Loucy (cell line): ENCODE measurements around the gene THADA.

Source experiments
- H2AFZ ChIP-seq: fragments of 200-600 bp; sonication (generic); 2 replicates; pipeline ENCODE4 v1.6.0; 2016; ENCODE audit warnings: antibody characterized with exemption, mild to moderate bottlenecking, low read length, moderate library complexity
- H3F3A ChIP-seq: fragments of 200-600 bp; 2 replicates; pipeline ENCODE4 v1.6.0; 2016; ENCODE audit warnings: antibody characterized with exemption, low read depth, mild to moderate bottlenecking
- H3K27me3 ChIP-seq: fragments of 200-600 bp; sonication (generic); 2 replicates; pipeline ENCODE4 v1.6.1; 2014; ENCODE audit warnings: low read length, mild to moderate bottlenecking; ENCODE audit not compliant: insufficient read depth, poor library complexity, severe bottlenecking
- H3K36me3 ChIP-seq: fragments of 200-600 bp; sonication (generic); 2 replicates; pipeline ENCODE4 v1.6.1; 2016; ENCODE audit warnings: low read length; ENCODE audit not compliant: insufficient read depth
- H3K4me1 ChIP-seq: fragments of 200-600 bp; sonication (generic); 2 replicates; pipeline ENCODE4 v1.5.1; 2014; ENCODE audit warnings: low read length, mild to moderate bottlenecking; ENCODE audit not compliant: insufficient read depth, poor library complexity, severe bottlenecking
- H3K4me2 ChIP-seq: fragments of 200-600 bp; sonication (generic); 2 replicates; pipeline ENCODE4 v1.6.0; 2014; ENCODE audit warnings: antibody characterized with exemption, low read length, low read depth, mild to moderate bottlenecking; ENCODE audit not compliant: poor library complexity, severe bottlenecking
- H3K4me3 ChIP-seq: fragments of 200-600 bp; sonication (generic); 2 replicates; pipeline ENCODE4 v1.5.1; 2014; ENCODE audit warnings: low read length, mild to moderate bottlenecking, mixed read lengths; ENCODE audit not compliant: poor library complexity, severe bottlenecking
- H3K79me2 ChIP-seq: fragments of 200-600 bp; sonication (generic); 2 replicates; pipeline ENCODE4 v1.6.1; 2014; ENCODE audit warnings: low read length; ENCODE audit not compliant: insufficient read depth
- H3K9ac ChIP-seq: fragments of 200-600 bp; sonication (generic); 2 replicates; pipeline ENCODE4 v1.6.0; 2014; ENCODE audit warnings: mild to moderate bottlenecking, low read depth, low read length, moderate library complexity; ENCODE audit not compliant: poor library complexity, severe bottlenecking
- H3K9me2 ChIP-seq: fragments of 200-600 bp; sonication (generic); replicated peaks from 2 replicates; pipeline ENCODE4 v1.6.1; 2016; ENCODE audit warnings: low read depth, low read length, mixed read lengths
- H3K9me3 ChIP-seq: fragments of 200-600 bp; sonication (generic); 2 replicates; pipeline ENCODE4 v1.6.1; 2014; ENCODE audit warnings: mild to moderate bottlenecking, antibody characterized with exemption, low read length, low read depth; ENCODE audit not compliant: insufficient read depth
- H4K20me1 ChIP-seq: fragments of 200-600 bp; sonication (generic); 2 replicates; pipeline ENCODE4 v1.6.0; 2014; ENCODE audit warnings: antibody characterized with exemption, low read length, mild to moderate bottlenecking; ENCODE audit not compliant: insufficient read depth, poor library complexity, severe bottlenecking
- CTCF ChIP-seq: fragments of 200-600 bp; sonication (generic); conservative IDR thresholded peaks from 2 replicates; pipeline ENCODE4 v1.5.1; 2014; ENCODE audit warnings: mild to moderate bottlenecking, antibody characterized with exemption, low read length
- EZH2phosphoT487 ChIP-seq: fragments of 200-600 bp; IDR thresholded peaks from 2 replicates; pipeline ENCODE4 v1.6.1; 2018; ENCODE audit warnings: antibody characterized with exemption, mild to moderate bottlenecking, moderate library complexity, borderline replicate concordance

THADA gene

GRCh38 chr2:43302961-43303494, 292.8 kb downstream of the THADA start:
- Histone ChIP-seq H2AFZ (no peak overlapping the region), H3K4me3 (no peak overlapping the region), H3K4me1 (no peaks in the 10 kb centered on the region), H4K20me1 (no peaks in the 10 kb centered on the region), H3K9me2 (no peaks in the 10 kb centered on the region), H3K9me3 (no peaks in the 10 kb centered on the region), H3K36me3 (no peaks in the 10 kb centered on the region), H3F3A (no peaks in the 10 kb centered on the region), H3K4me2 (no peak overlapping the region), H3K79me2 (no peaks in the 10 kb centered on the region), H3K27me3 (no peaks in the 10 kb centered on the region), H3K9ac (no peak overlapping the region)
- TF ChIP-seq EZH2phosphoT487 (no peak), CTCF (no peak)

GRCh38 chr2:43302182-43302960, 293.5 kb downstream of the THADA start:
- H3K27me3 ChIP-seq, result no peaks in the 10 kb centered on the region
- no peaks in the 10 kb centered on the region for H3K9me3 ChIP-seq
- H3K9ac ChIP-seq, result no peak overlapping the region
- H4K20me1 ChIP-seq, result no peaks in the 10 kb centered on the region
- H3K4me1 ChIP-seq, result no peaks in the 10 kb centered on the region
- H3K4me2 ChIP-seq, result no peak overlapping the region
- no peak overlapping the region for H3K4me3 ChIP-seq
- H3K79me2 ChIP-seq, result no peaks in the 10 kb centered on the region
- no peaks in the 10 kb centered on the region for H3F3A ChIP-seq
- TF ChIP-seq CTCF (no peak), EZH2phosphoT487 (no peak)
- H3K36me3 ChIP-seq, result no peaks in the 10 kb centered on the region
- H3K9me2 ChIP-seq, result no peaks in the 10 kb centered on the region
- H2AFZ ChIP-seq, result no peak overlapping the region

- Histone ChIP-seq H4K20me1 (no peaks in the 10 kb centered on the region), H3K9me2 (no peaks in the 10 kb centered on the region), H3K4me2 (no peak overlapping the region), H3F3A (no peaks in the 10 kb centered on the region), H3K36me3 (no peaks in the 10 kb centered on the region), H3K4me1 (no peaks in the 10 kb centered on the region), H3K9ac (no peak overlapping the region), H3K79me2 (no peaks in the 10 kb centered on the region), H3K4me3 (no peak overlapping the region), H3K9me3 (no peaks in the 10 kb centered on the region), H3K27me3 (no peaks in the 10 kb centered on the region), H2AFZ (no peak overlapping the region)
- no peak for TF ChIP-seq CTCF
- no peak for TF ChIP-seq EZH2phosphoT487
These were observed 294.9 kb downstream of the THADA start for GRCh38 chr2:43300781-43301583.
